SK-N-SH (cell line): ENCODE measurements around the gene WWP2. TPM values are rescaled to one million over a fixed set of nuclear protein-coding genes. Genes with fewer than 3 reads are reported as not detected.

ENCODE experiments used
- CTCF ChIA-PET: fragments of 300-600, 350-600 bp; formaldehyde crosslinking; extraction: SDS; loops from one replicate; lab custom pipeline; 2021; lab: Yijun Ruan, JAX
- POLR2A ChIA-PET: fragments of 350-600 bp; sonication (Branson Sonifier 250); formaldehyde crosslinking; extraction: SDS; loops from one replicate; lab custom pipeline; 2020; ENCODE audit warnings: antibody characterized with exemption, inconsistent platforms; lab: Yijun Ruan, JAX
- DNase-seq: peaks from one replicate; pipeline ENCODE4 v3.0.0; 2012
- H2AFZ ChIP-seq: fragments of 200-600 bp; sonication (generic); 2 replicates; pipeline ENCODE4 v1.8.1; 2016; ENCODE audit warnings: antibody characterized with exemption, mild to moderate bottlenecking, low read depth
- H3F3A ChIP-seq: fragments of 200-600 bp; sonication (generic); replicated peaks from 2 replicates; pipeline ENCODE3; 2016; ENCODE audit warnings: antibody characterized with exemption, mild to moderate bottlenecking; ENCODE audit not compliant: insufficient read depth
- H3K27ac ChIP-seq, 2 experiments: fragments of 200-500 bp in 1 of 2; fragments of 200-600 bp in 1 of 2; sonication (Bioruptor generic) in 1 of 2; sonication (generic), shearing (Covaris generic) in 1 of 2; 2 replicates each; pipeline versions ENCODE4 v1.5.1 to v1.6.1; 2014 to 2016; ENCODE audit warnings: low read depth in 2 of 2, inconsistent platforms in 1 of 2, low read length in 1 of 2, mild to moderate bottlenecking in 1 of 2, mixed read lengths in 1 of 2
- H3K27me3 ChIP-seq: fragments of 200-600 bp; sonication (generic), shearing (Covaris generic); 2 replicates; pipeline ENCODE4 v1.6.1; 2016; ENCODE audit warnings: mixed run types; ENCODE audit not compliant: insufficient read depth
- H3K36me3 ChIP-seq, 2 experiments: fragments of 200-500 bp in 1 of 2; fragments of 200-600 bp in 1 of 2; sonication (Bioruptor generic) in 1 of 2; sonication (generic) in 1 of 2; replicated peaks in 1 of 2; 2 replicates each; pipeline versions ENCODE3 to v1.5.1; 2014 to 2016; ENCODE audit warnings: low read length in 1 of 2, mild to moderate bottlenecking in 1 of 2; ENCODE audit not compliant: insufficient read depth in 2 of 2, control insufficient read depth in 1 of 2
- H3K4me1 ChIP-seq, 2 experiments: fragments of 200-500 bp in 1 of 2; fragments of 200-600 bp in 1 of 2; sonication (Bioruptor generic) in 1 of 2; sonication (generic), shearing (Covaris generic) in 1 of 2; 2 replicates each; pipeline versions ENCODE4 v1.5.1 to v1.6.1; 2014 to 2016; ENCODE audit warnings: low read depth in 1 of 2, low read length in 1 of 2, mixed run types in 1 of 2; ENCODE audit not compliant: insufficient read depth in 2 of 2, control insufficient read depth in 1 of 2
- H3K4me2 ChIP-seq: fragments of 200-600 bp; sonication (generic), shearing (Covaris generic); 2 replicates; pipeline ENCODE4 v1.6.1; 2017; ENCODE audit warnings: mixed run types
- H3K4me3 ChIP-seq, 2 experiments: fragments of 200-500 bp in 1 of 2; fragments of 200-600 bp in 1 of 2; sonication (Bioruptor generic) in 1 of 2; sonication (generic), shearing (Covaris generic) in 1 of 2; 2 replicates each; pipeline versions ENCODE4 v1.5.1 to v1.8.1; 2014 to 2016; ENCODE audit warnings: low read depth in 2 of 2, inconsistent platforms in 1 of 2, low read length in 1 of 2, mild to moderate bottlenecking in 1 of 2, mixed read lengths in 1 of 2, moderate library complexity in 1 of 2
- H3K79me2 ChIP-seq: fragments of 200-600 bp; sonication (generic); 2 replicates; pipeline ENCODE4 v1.8.1; 2017; ENCODE audit warnings: mild to moderate bottlenecking; ENCODE audit not compliant: insufficient read depth
- H3K9ac ChIP-seq: fragments of 200-600 bp; sonication (generic); 2 replicates; pipeline ENCODE4 v1.6.1; 2017; ENCODE audit warnings: mixed run types
- H3K9me2 ChIP-seq: fragments of 200-600 bp; sonication (generic); 2 replicates; pipeline ENCODE4 v1.6.1; 2017; ENCODE audit warnings: mixed run types
- H3K9me3 ChIP-seq: fragments of 200-600 bp; sonication (generic); 2 replicates; pipeline ENCODE4 v1.6.1; 2017; ENCODE audit warnings: mixed run types, mild to moderate bottlenecking, moderate library complexity
- H4K20me1 ChIP-seq: fragments of 200-600 bp; sonication (generic); 2 replicates; pipeline ENCODE4 v1.6.1; 2017; ENCODE audit warnings: mild to moderate bottlenecking, mixed run types; ENCODE audit not compliant: insufficient read depth
- ELF1 ChIP-seq: IDR thresholded peaks from 2 replicates; pipeline ENCODE4 v1.4.0; 2012
- EP300 ChIP-seq, 2 experiments: IDR thresholded peaks; 2 replicates each; pipeline versions ENCODE4 v1.4.0 to v1.6.1; 2012; ENCODE audit warnings: borderline replicate concordance in 1 of 2, low read depth in 1 of 2, low read length in 1 of 2
- FOSL2 ChIP-seq: IDR thresholded peaks from 2 replicates; pipeline ENCODE4 v1.4.0; 2012; ENCODE audit warnings: low read depth, mild to moderate bottlenecking, moderate library complexity, borderline replicate concordance
- FOXM1 ChIP-seq: IDR thresholded peaks from 2 replicates; pipeline ENCODE4 v1.4.0; 2012; ENCODE audit warnings: low read depth, mild to moderate bottlenecking
- GABPA ChIP-seq: IDR thresholded peaks from 2 replicates; pipeline ENCODE4 v1.4.0; 2012; ENCODE audit warnings: low read depth, mild to moderate bottlenecking
- MEF2A ChIP-seq: IDR thresholded peaks from 2 replicates; pipeline ENCODE4 v1.4.0; 2012; ENCODE audit warnings: low read depth, borderline replicate concordance
- MXI1 ChIP-seq: IDR thresholded peaks from 2 replicates; pipeline ENCODE4 v1.6.1; 2012; ENCODE audit warnings: mild to moderate bottlenecking, low read depth, low read length, improper control_type of control experiment
- NRF1 ChIP-seq: IDR thresholded peaks from 2 replicates; pipeline ENCODE4 v1.6.1; 2012; ENCODE audit warnings: low read depth, mild to moderate bottlenecking, low read length
- POLR2AphosphoS5 ChIP-seq: IDR thresholded peaks from 2 replicates; pipeline ENCODE4 v1.6.1; 2012; ENCODE audit warnings: low read depth, low read length
- RAD21 ChIP-seq: IDR thresholded peaks from 2 replicates; pipeline ENCODE4 v1.6.1; 2012; ENCODE audit warnings: mild to moderate bottlenecking, low read length
- SIN3A ChIP-seq: IDR thresholded peaks from 2 replicates; pipeline ENCODE4 v1.6.1; 2012; ENCODE audit warnings: low read depth, mild to moderate bottlenecking, low read length, moderate library complexity, borderline replicate concordance
- SMC3 ChIP-seq: IDR thresholded peaks from 2 replicates; pipeline ENCODE4 v1.6.1; 2012; ENCODE audit warnings: low read depth, low read length, improper control_type of control experiment
- TCF12 ChIP-seq: IDR thresholded peaks from 2 replicates; pipeline ENCODE4 v1.4.0; 2012
- TEAD4 ChIP-seq: IDR thresholded peaks from 2 replicates; pipeline ENCODE4 v1.4.0; 2012; ENCODE audit warnings: mild to moderate bottlenecking, borderline replicate concordance; ENCODE audit not compliant: insufficient read depth
- YY1 ChIP-seq: IDR thresholded peaks from 2 replicates; pipeline ENCODE4 v1.4.0; 2012; ENCODE audit warnings: low read depth, mild to moderate bottlenecking
- WGBS: methylation state at CpG from one replicate; pipeline ENCODE4 v1.1.6; 2017; ENCODE audit warnings: low lambda C conversion rate; 5-methylcytosine and 5-hydroxymethylcytosine counted together
- polyA plus RNA-seq, 3 experiments: library from polyadenylated mRNA; depleted of rRNA; stranded (reverse); fragments of >200 nt; gene quantifications; 2 replicates each; pipeline ENCODE4 v1.2.3, GENCODE V29; 2012
- TF ChIP-seq, protein P1 (sequence below): fragments of 200-600 bp; sonication (generic); IDR thresholded peaks from 2 replicates; pipeline ENCODE4 v1.6.1; 2017; ENCODE audit warnings: antibody characterized with exemption, mild to moderate bottlenecking, moderate library complexity
- TF ChIP-seq, protein P2 (sequence below): IDR thresholded peaks from 2 replicates; pipeline ENCODE4 v1.4.0; 2012; ENCODE audit warnings: low read depth, borderline replicate concordance
- TF ChIP-seq, protein P3 (sequence below): IDR thresholded peaks from 2 replicates; pipeline ENCODE4 v1.4.0; 2012; ENCODE audit warnings: low read depth, borderline replicate concordance
- TF ChIP-seq, protein P4 (sequence below): fragments of 150-350 bp; IDR thresholded peaks from 2 replicates; pipeline ENCODE4 v1.6.1; 2016; ENCODE audit warnings: mild to moderate bottlenecking, low read depth, low read length

Gene WWP2
- polyA plus RNA-seq, 1 of the 3 experiments (the other 2 are of a cell fraction) = 13.3 TPM

DNA sequence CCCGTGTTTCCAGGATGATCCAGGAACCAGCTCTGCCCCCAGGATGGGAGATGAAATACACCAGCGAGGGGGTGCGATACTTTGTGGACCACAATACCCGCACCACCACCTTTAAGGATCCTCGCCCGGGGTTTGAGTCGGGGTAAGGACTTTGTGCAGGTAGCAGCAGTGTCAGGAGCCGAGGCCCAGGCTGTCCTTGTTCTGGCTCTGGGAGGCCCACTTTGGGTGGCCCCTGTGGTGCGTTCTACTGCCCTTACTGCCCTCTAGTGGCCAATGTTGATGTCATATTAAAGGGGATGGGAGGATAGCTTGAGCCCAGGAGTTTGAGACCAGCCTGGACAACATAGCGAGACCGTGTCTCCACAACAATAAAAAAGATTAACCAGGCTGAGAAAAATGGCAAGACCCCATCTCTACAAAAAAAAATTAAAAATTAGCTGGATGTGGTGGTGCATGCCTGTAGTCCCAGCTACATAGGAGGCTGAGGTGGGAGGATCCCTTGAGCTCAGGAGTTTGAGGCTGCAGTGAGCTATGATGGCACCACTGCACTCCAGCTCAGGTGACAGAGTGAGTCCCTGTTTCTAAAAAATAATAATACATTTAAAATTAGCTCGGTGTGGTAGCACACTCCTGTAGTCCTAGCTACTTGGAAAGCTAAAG, 168.1 kb downstream of the WWP2 start:
- Histone ChIP-seq H3K79me2 (no peaks in the 10 kb centered on the region), H3K36me3 (peaks cover 0 to 21% of the 10 kb centered on the region in 2 experiments)

DNA sequence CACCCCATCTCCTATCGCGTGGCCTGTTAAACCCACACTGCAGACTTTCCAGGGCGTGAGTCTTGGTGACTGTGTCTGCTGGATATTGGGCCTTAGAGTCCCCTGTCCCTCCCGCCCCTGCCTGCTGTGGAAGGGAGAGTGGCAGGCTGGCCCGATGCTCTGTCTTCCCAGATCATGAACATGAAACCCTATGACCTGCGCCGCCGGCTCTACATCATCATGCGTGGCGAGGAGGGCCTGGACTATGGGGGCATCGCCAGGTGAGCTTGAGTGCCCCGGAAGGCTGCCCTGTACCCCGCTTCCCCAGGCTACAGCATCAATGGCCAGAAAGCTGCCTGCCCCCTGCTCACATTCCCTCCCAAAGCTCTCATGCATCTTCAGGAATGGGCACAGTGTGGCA, 169.5 kb downstream of the WWP2 start:
- Histone ChIP-seq H3K36me3 (peaks cover 0 to 32% of the 10 kb centered on the region in 2 experiments), H2AFZ (no peak overlapping the region), H3K4me1 (no peaks in the 10 kb centered on the region; a peak in 1 of 4 replicates), H3K27me3 (no peaks in the 10 kb centered on the region), H3K9me3 (no peaks in the 10 kb centered on the region), H3K27ac (no peak overlapping the region), H4K20me1 (no peaks in the 10 kb centered on the region), H3K79me2 (no peaks in the 10 kb centered on the region), H3K9ac (no peak overlapping the region), H3F3A (no peaks in the 10 kb centered on the region), H3K4me2 (no peak overlapping the region), H3K9me2 (no peaks in the 10 kb centered on the region), H3K4me3 (no peak overlapping the region)
- ChIA-PET POLR2A (no interaction called here), CTCF (interaction anchor here (0.6 to 9.3 kb wide), 3 partner anchors 135 to 170 kb away, joined by 3 to 65 read pairs (median 25); no protein-coding TSS in a partner anchor)
- 72% methylated on average over 6 of the region's 13 CpGs for WGBS
- no peak for DNase-seq
- TF ChIP-seq MXI1 (no peak), SMC3 (no peak), YY1 (no peak), NRF1 (no peak), SIN3A (no peak), FOSL2 (no peak), TCF12 (no peak), ELF1 (no peak), GABPA (no peak), TEAD4 (no peak)
- TF ChIP-seq, protein P1, sequence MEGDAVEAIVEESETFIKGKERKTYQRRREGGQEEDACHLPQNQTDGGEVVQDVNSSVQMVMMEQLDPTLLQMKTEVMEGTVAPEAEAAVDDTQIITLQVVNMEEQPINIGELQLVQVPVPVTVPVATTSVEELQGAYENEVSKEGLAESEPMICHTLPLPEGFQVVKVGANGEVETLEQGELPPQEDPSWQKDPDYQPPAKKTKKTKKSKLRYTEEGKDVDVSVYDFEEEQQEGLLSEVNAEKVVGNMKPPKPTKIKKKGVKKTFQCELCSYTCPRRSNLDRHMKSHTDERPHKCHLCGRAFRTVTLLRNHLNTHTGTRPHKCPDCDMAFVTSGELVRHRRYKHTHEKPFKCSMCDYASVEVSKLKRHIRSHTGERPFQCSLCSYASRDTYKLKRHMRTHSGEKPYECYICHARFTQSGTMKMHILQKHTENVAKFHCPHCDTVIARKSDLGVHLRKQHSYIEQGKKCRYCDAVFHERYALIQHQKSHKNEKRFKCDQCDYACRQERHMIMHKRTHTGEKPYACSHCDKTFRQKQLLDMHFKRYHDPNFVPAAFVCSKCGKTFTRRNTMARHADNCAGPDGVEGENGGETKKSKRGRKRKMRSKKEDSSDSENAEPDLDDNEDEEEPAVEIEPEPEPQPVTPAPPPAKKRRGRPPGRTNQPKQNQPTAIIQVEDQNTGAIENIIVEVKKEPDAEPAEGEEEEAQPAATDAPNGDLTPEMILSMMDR = no peak
- TF ChIP-seq, protein P2, sequence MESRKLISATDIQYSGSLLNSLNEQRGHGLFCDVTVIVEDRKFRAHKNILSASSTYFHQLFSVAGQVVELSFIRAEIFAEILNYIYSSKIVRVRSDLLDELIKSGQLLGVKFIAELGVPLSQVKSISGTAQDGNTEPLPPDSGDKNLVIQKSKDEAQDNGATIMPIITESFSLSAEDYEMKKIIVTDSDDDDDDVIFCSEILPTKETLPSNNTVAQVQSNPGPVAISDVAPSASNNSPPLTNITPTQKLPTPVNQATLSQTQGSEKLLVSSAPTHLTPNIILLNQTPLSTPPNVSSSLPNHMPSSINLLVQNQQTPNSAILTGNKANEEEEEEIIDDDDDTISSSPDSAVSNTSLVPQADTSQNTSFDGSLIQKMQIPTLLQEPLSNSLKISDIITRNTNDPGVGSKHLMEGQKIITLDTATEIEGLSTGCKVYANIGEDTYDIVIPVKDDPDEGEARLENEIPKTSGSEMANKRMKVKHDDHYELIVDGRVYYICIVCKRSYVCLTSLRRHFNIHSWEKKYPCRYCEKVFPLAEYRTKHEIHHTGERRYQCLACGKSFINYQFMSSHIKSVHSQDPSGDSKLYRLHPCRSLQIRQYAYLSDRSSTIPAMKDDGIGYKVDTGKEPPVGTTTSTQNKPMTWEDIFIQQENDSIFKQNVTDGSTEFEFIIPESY = no peak
- TF ChIP-seq, protein P3, sequence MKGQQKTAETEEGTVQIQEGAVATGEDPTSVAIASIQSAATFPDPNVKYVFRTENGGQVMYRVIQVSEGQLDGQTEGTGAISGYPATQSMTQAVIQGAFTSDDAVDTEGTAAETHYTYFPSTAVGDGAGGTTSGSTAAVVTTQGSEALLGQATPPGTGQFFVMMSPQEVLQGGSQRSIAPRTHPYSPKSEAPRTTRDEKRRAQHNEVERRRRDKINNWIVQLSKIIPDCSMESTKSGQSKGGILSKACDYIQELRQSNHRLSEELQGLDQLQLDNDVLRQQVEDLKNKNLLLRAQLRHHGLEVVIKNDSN = no peak
- TF ChIP-seq, protein P4, sequence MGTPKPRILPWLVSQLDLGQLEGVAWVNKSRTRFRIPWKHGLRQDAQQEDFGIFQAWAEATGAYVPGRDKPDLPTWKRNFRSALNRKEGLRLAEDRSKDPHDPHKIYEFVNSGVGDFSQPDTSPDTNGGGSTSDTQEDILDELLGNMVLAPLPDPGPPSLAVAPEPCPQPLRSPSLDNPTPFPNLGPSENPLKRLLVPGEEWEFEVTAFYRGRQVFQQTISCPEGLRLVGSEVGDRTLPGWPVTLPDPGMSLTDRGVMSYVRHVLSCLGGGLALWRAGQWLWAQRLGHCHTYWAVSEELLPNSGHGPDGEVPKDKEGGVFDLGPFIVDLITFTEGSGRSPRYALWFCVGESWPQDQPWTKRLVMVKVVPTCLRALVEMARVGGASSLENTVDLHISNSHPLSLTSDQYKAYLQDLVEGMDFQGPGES = no peak

More for the DNA sequence above, 168.1 kb downstream of the WWP2 start:
- no peak overlapping the region for H3K4me2 ChIP-seq
- WGBS = 69% methylated on average over 11 of the region's 12 CpGs
- ChIA-PET POLR2A (no interaction called here), CTCF (interaction anchor here (0.5 to 4.4 kb wide), 44 partner anchors 8 to 219 kb away, joined by 3 to 117 read pairs (median 4); partner anchors contain the start of gene NOB1)
- no peaks in the 10 kb centered on the region for H4K20me1 ChIP-seq
- no peak overlapping the region for H3K4me3 ChIP-seq
- no peaks in the 10 kb centered on the region for H3F3A ChIP-seq
- no peak overlapping the region for H2AFZ ChIP-seq
- H3K27me3 ChIP-seq = no peaks in the 10 kb centered on the region
- peak; percentile 85 for DNase-seq
- no peaks in the 10 kb centered on the region for H3K9me3 ChIP-seq
- no peaks in the 10 kb centered on the region for H3K9me2 ChIP-seq
- no peak overlapping the region for H3K9ac ChIP-seq
- no peak overlapping the region for H3K27ac ChIP-seq
- TF ChIP-seq RAD21 (peak; percentile 75), EP300 (IDR thresholded peaks at IDR 0.05; ENCODE audit: borderline replicate concordance in 1 of 2, low read depth in 1 of 2, low read length in 1 of 2) (no peak), SIN3A (no peak), POLR2AphosphoS5 (no peak), SMC3 (peak; percentile 61), MEF2A (no peak), FOXM1 (no peak), MXI1 (no peak)
- TF ChIP-seq, protein P1 = peak; percentile 87
- no peaks in the 10 kb centered on the region; a peak in 1 of 4 replicates for H3K4me1 ChIP-seq
